Esophagus muscularis mucosa (tissue), 3 donors: ENCODE results near the gene ULBP2.

ENCODE experiments used
- EP300 ChIP-seq: sonication (generic); formaldehyde crosslinking; IDR thresholded peaks from one replicate; pipeline ENCODE4 v1.6.1; 2017; ENCODE audit warnings: antibody characterized with exemption
- TF ChIP-seq, protein P1 (sequence below), 3 experiments: fragments of 200-600 bp in 2 of 3; fragments of 450-650 bp in 1 of 3; sonication (generic) in 2 of 3; IDR thresholded peaks; one replicate each; pipeline ENCODE4 v1.5.1; 2017 to 2019; ENCODE audit warnings: antibody characterized with exemption in 3 of 3, mild to moderate bottlenecking in 2 of 3, moderate library complexity in 1 of 3

DNA sequence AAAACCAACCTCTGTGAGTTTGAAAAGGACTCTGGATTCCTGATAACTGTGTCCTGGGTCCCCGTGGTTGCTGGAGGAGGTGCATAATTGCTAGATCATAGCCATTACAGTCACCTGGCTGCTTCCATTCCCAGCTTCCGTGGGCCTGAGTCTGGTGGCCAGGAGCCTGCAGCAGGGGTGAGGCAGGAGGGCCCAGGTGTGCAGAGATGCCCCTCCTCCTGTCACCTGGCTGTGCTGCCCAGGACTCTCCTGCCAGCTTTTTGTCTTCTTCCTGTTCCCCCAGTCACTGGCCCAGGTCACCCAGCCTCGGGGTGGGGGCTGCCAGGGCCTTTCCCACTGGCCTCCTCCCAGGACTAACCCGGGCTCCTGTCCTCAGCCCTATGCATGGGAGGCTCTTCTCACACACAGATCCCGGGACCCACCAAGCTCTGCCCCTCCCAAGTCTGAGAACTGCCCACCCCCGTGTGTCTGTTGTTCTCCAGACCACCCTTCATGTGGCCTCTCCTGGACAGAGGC lies 53.5 kb downstream of the ULBP2 start:
- TF ChIP-seq, protein P1, sequence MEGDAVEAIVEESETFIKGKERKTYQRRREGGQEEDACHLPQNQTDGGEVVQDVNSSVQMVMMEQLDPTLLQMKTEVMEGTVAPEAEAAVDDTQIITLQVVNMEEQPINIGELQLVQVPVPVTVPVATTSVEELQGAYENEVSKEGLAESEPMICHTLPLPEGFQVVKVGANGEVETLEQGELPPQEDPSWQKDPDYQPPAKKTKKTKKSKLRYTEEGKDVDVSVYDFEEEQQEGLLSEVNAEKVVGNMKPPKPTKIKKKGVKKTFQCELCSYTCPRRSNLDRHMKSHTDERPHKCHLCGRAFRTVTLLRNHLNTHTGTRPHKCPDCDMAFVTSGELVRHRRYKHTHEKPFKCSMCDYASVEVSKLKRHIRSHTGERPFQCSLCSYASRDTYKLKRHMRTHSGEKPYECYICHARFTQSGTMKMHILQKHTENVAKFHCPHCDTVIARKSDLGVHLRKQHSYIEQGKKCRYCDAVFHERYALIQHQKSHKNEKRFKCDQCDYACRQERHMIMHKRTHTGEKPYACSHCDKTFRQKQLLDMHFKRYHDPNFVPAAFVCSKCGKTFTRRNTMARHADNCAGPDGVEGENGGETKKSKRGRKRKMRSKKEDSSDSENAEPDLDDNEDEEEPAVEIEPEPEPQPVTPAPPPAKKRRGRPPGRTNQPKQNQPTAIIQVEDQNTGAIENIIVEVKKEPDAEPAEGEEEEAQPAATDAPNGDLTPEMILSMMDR (IDR thresholded peaks at IDR 0.05) = no peak
- no peak for TF ChIP-seq EP300
